ENCODE results near the gene LRRC30.

Gene LRRC30

GRCh38 chr18:7242926-7243325 is 12.0 kb downstream of the LRRC30 start:
- no peak for DNase-seq

- no peak for DNase-seq
Observed at GRCh38 chr18:7248877-7249276, 18.0 kb downstream of the LRRC30 start.

DNA sequence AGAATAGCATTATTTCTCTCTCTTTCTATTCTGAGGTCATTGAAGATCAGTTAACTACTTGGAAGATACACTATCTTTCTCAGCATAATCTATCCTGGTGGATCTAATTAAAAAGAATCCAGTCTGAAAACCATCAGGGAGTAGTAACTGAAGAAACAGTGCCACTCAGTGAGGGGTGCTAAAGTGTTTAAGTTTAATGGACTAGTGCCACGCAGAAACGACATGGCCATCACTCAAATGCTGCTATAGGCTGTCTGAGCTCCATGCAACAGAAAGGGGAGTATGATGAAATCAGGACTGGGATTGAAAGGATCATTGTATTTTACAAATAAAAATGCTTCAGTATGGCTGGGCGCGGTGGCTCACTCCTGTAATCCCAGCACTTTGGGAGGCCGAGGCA is 23.3 kb downstream of the LRRC30 start:
- DNase-seq: no peak

GRCh38 chr18:7255054-7255453 is 24.2 kb downstream of the LRRC30 start:
- DNase-seq: no peak

GRCh38 chr18:7255643-7256042 is 24.8 kb downstream of the LRRC30 start:
- DNase-seq: no peak

DNA sequence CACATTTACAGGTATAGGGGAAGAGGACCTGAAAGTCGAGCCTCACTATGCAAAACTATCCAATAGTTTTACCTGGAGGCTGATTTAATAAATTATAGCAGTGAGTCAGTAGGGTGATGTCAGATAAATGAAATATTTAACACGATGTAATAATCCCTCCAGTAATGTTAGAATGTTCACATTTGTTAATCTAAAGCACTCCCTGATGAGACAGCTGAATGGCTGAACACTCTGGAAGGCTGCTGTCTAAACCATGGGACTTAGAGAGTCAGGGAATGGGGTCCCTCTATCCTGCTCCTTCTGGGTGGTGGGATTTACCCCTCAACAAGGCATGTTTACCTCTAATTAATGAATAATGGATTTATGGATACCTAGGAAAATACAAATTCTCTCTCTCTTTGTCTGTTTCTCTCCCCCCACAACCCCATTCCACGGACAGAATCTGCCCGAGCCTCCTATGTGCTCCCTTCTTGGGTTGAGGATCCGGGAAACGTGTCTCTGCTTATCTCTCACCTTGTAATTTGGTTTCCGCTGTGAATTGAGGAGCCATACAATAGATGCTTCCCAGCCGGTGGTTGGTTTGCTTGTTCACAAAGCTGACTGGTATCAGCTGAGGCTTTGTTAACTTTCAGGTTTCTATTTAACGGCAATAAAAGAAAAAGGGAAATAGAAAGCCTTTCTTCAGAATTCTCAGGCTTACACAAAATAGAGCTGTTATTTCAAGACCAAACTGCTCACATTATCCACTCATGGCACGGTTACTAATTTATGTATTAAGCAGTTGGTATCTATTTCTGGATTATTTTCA is 25.9 kb downstream of the LRRC30 start:
- no peak for DNase-seq

- no peak for DNase-seq
Observed at GRCh38 chr18:7257426-7257740, 26.5 kb downstream of the LRRC30 start.

- no peak for DNase-seq
Observed at GRCh38 chr18:7259475-7259874, 28.6 kb downstream of the LRRC30 start.

- DNase-seq: no peak
Observed at GRCh38 chr18:7261199-7261598, 30.3 kb downstream of the LRRC30 start.

GRCh38 chr18:7267973-7268372 is 37.1 kb downstream of the LRRC30 start:
- DNase-seq: no peak

DNA sequence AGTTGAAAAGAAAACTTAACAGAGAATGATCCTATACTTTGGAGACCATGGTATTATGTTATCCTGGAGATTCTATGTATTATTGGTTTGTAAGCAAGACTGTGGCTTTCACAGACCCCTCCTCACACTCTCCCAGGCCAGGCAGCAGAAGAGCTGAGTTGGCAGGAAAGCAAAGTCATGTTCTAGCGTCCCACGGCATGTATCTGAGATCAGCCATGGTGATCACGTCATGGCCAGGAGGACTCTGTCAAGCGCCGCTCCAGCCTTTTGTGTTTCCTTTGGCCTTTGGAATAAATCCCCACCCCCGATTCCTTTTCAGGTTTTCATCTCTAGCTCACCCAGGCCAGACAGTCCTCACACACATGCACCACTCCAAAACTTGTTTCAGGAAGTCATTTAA is 39.1 kb downstream of the LRRC30 start:
- no peak for DNase-seq

GRCh38 chr18:7272311-7273049 is 41.6 kb downstream of the LRRC30 start:
- DNase-seq: no peak

- no peak for DNase-seq
Observed at GRCh38 chr18:7273301-7273921, 42.5 kb downstream of the LRRC30 start.

DNA sequence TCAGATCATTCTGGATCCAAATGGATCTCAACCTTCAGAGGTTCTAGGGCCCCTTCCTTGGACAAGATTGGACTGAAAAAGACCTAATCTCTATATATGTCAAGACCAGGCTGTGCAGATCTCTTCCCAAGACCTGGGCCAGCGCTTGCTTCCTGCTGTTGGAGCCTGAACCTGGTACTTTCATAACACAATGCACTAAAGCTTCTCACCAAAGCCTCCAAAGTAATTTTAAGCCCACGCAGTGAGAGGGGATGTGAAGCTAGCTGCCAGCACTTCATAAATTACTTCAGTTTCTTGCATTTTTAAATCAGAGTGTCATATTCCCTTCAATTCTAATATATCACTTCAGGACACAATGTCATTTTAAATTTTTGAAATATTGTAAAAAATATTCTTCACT is 50.7 kb downstream of the LRRC30 start:
- no peak for DNase-seq
